ENCODE results near the gene IGFBP6.
"Not testable (repeated sequence)": the region's sequence is repeated elsewhere in the genome, so short reads cannot be mapped to it uniquely, and the experiment has no call there.

The IGFBP6 gene

DNA sequence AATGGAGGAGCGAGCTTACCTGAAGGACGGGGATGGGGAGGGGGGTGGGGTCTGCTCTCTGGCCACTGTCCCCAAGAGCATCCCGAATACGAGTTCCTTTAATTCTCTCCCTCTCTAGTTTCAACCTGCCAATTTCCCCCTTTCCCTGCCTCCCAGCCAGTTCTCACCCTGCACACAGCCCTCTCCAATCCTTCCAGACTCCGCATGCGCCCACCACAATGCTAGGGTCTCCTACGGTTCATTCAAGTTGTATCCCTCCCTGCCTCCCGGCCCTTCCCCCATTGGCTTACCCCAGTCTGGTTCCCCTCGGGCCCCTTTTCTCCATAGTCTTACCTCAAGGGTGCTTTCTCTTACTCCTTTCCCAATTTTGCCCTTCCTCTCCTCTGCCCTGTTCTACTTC, 708 bp upstream of the IGFBP6 start:
- no peak for DNase-seq (ENCODE audit: low spot score)

DNA sequence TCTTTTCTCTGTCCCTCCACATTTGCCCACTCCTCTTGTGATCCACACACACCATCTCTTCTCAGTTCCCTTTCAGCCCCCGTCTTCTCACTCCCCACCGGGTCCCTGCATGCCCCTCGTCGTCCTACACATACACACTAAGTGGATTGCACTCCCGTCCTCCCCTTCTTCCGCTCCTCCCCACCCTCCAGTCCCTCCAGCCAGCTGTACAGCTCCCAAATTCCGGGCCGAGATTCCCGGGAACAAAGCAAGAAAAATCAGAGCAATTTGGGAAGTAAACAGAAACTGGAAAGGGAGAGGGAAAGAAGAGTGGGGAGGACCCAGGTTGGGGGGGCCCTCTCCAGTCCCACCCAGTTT, 282 bp upstream of the IGFBP6 start:
- no peak for DNase-seq (ENCODE audit: low spot score)

DNA sequence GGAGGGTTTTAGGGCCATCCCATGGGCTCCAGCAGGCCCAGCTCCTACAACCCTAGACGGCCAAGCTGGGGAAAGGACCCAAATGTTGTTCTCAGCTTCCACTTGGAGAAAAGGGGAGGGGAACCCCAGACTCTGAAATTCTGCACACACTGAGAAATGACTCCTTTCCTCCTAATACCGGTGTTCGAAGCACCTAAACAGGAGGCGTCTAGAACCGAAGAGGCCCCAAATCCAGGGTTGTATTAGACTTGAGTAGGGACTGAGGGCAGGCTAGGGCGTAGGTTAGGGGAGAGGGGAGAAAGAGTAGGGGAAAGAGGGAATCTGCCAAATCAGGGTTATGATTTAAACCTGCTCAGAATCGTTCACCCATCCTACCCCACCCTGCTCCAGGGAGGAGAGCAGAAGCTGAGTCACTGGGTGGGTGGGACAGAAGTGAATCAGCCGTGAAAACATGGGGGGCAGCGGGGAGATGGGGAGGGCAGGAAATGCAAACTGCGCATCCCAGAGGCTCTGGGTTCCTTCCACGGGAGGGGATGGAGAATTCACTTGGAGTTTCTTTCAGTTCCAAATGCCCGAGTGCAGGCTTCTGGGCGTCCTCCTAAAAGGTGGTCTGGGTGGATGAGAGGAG, 1.0 kb downstream of the IGFBP6 start:
- no peak for DNase-seq (ENCODE audit: low spot score)

DNA sequence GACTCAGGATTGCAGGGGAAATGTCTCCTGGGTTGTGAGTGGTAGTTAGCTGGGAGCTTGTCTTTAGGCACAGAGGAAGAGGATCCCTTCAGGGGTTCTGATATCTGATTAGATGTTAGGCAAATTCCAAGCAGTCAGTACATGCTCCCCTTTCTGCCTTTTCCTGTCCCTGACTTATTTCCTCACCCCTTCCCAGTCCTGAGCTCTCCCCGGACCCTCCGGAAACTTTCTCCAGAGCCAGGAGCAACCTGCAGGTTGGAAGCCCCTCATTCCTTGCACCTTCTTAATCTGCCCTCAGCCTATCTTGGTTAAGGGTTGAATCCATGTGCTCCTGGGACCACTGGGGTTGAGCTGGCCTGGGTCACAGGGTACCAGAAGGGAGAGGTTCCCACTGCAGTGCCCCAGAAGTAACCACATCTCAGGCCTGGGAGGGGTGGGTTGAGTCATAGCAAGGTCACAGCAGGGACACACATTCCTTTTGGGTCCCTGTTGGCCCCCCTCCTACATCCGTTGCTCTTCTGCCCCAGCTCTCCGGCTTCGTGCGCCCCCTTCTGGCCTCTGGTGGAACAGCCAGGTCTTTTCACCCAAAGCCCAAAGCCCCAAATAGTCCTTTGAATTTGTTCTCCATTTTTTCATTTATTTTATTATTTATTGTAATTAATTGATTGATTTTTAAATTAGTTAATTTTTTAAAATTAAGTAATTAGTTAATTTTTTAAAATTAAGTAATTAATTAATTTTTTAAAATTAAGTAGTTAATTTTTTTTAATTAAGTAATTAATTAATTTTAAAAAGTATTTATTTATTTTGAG, 1.8 kb downstream of the IGFBP6 start:
- DNase-seq (ENCODE audit: low spot score) = peak; percentile 78

DNA sequence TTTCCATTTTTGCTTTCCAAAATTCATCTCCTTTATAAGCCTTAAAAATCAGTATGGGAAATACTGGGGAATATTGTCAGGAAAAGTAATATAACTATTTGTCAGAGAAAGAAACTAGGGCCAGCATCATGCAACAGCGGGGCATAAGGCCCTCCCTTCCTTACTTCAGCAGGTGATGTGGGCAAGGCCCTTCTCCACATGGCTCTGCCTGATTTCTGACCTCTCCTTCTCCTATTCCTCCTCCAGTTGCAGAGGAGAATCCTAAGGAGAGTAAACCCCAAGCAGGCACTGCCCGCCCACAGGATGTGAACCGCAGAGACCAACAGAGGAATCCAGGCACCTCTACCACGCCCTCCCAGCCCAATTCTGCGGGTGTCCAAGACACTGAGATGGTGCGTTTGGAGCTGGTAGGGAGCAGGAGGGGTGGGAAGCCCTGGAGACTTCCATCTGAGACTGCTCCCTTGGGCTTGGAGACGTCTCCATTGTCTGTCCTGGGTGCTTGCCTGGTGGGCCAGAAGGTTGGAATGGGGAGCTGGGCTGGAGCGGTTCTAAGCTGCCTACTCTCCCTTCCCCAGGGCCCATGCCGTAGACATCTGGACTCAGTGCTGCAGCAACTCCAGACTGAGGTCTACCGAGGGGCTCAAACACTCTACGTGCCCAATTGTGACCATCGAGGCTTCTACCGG, 3.1 kb downstream of the IGFBP6 start:
- DNase-seq (ENCODE audit: low spot score) = no peak

DNA sequence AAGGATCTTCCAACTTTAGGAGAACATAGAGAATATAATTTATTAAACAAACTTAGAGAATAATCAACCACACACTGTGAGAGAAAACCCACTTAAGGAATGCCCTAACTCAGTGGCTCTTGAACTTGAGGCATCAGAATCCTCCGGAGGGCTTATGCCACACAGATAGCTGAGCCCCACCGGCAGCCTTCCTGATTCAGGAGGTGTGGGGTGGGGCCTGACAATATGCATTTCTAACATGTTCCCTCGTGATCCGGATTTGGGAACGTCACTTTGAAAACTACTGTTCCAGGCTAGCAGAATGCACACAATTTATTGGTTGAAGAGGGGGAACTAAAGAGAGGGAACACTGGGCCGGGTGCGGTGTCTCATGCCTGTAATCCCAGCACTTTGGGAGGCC, 3.8 kb downstream of the IGFBP6 start:
- no peak for DNase-seq (ENCODE audit: low spot score)

DNA sequence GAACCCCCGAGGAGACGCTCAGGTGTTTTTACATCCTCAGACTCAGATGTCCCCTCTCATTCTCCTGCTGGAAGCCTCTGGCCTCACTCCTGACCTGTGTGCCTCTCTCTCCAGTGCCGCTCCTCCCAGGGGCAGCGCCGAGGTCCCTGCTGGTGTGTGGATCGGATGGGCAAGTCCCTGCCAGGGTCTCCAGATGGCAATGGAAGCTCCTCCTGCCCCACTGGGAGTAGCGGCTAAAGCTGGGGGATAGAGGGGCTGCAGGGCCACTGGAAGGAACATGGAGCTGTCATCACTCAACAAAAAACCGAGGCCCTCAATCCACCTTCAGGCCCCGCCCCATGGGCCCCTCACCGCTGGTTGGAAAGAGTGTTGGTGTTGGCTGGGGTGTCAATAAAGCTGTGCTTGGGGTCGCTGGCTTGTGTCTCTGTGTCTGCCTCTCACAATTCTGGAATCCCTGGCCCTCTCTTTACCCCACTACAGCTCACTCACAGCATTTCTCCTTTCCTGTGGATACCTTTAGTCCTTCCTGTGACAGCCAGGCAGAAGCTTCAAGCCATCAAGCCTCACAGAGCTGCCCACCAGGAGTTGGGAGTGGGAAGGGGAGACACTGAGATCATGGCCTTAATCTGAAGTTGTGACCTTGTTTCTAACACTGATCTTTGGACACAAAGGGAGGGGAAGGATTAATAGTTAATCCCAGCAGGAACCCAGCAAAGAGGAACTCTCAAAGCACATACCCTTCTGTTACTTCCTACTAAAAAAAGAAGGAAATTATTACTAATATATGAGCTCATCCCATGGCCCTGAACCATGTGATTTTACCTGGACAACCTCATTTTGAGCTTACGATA, 4.7 kb downstream of the IGFBP6 start:
- DNase-seq (ENCODE audit: low spot score) = no peak

DNA sequence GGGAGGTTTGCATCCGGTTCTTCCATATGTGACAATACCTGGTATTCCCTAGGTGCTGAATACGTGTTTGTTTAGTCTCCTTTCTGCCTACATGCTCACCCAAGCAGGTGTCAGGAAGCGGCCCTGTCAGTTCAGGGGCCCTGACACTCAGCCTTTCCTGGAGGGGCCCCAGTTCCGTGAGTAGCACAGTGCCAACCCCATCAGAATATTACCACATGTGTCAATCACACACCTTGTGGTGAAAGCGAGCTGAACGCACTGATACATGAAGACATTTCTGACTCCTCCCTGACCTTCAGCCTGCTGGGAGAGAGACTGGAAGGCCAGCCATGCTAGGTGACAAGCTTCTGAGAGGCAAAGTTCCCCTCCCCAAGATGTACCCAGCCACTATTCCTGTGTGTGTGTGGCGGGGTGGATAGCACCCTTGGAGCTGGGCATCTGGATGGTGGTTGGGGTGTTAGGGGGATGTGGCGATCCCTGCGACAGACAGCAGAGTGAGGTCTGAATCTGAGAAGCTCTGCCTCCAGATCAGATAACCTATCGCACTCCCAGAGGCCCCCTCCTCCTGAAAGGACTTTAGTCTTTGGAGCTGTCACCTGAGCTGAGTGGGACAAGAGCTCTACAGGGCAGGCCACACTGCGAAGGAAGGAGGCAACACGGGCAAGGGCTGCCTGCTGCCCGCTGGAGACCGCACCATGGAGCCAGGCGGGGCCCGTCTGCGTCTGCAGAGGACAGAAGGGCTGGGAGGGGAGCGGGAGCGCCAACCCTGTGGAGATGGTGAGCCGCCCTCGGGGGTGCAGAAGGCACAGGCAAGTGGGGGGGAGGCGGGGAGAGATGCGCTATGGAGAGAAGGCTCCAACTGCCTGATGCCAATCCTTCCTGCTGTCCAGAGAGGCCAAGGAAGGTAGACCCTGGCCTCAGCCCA, 5.7 kb downstream of the IGFBP6 start, which contains the start of gene SOAT2:
Gene SOAT2, plus strand, starts transcription at position 604 of the 925 bp plus-strand sequence. Its CDS starts 92 bp downstream, at position 696.
- DNase-seq (ENCODE audit: low spot score) = no peak

DNA sequence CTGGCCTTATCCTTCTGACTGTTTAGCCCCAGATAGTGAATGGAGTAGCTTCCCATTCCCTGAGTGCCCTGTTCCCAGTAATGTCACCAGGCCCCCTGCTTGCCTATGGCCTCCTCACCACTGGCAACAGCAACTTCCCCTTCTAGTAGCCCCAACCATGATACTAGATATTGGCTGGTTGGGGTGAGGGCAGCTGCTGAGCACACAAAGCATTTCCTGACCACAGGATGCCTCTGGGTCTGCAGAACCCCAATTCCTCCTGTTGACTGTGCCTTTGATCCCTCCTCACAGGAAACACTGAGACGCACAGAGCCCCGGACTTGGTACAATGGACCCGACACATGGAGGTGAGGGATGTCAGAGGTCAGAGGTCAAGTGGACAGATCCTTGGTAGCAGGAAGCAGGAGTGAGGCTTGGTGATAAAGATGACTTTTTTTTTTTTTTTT, 6.4 kb downstream of the IGFBP6 start:
- no peak for DNase-seq (ENCODE audit: low spot score)

DNA sequence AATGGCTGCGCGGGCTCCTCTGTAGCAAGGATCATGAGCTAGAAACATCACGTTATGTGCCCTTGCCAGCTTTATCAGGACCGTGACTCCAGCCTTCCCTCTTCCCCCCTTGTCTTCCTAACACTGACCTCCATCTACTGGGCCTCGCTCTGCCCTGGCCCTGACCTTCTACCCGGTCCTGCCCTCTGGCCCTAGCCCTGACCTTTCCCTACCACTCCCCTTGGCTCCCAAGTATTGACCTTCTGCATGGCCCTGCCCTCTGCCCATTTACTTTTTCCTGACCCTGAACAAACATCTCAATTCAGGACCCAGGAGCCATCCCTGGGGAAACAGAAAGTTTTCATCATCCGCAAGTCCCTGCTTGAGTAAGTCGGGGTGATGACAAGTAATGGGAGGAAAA, 7.8 kb downstream of the IGFBP6 start:
- no peak for DNase-seq (ENCODE audit: low spot score)

DNA sequence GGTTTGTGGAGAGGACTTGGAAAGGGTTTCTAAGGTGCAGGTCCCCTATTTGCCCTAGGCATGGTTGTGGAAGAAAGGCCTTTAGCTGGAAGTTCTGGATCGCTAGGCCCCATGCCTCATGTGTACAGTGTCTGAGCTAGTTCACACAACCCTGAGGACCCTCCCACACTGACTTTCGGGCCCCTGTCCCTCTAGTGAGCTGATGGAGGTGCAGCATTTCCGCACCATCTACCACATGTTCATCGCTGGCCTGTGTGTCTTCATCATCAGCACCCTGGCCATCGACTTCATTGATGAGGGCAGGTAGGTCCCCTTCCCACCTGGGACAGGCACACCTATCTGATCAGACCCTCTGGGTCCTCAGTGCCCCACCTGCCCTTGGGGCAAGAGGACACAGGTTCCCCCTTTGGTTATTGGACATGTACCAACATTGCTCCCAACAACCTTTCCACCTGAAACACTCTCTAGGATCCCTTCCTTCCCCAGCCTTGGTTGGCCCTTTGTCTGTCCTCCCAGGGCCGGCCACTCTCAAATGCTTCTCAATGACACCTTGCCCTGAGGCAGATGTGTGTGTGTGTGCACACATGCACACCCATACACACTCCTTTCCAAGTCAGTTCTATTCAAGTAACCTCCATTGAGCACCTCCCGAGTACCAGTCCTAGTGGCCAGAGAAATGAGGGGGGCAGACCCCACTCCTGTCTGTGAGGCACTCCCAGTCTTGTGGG, 8.4 kb downstream of the IGFBP6 start:
- no peak for DNase-seq (ENCODE audit: low spot score)

DNA sequence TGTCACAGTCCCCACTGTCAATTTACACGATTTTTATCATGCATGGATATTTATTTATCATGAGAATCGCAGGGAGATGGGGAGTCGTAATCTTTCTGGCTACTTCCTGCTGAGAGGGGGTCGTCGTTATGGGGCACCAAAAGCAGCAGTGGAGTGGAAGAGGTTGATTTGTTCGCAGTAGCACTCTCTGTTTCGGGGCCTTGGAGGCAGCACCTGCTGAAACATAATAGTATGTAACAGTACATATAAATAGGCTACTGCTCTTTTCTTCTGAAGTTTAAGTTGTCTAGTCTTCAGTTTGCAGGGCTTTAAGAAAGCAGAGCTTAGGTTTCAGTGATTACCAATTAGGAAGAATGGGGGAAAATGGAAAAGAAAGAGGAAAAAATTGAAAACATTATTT, 9.7 kb downstream of the IGFBP6 start:
- no peak for DNase-seq (ENCODE audit: low spot score)

DNA sequence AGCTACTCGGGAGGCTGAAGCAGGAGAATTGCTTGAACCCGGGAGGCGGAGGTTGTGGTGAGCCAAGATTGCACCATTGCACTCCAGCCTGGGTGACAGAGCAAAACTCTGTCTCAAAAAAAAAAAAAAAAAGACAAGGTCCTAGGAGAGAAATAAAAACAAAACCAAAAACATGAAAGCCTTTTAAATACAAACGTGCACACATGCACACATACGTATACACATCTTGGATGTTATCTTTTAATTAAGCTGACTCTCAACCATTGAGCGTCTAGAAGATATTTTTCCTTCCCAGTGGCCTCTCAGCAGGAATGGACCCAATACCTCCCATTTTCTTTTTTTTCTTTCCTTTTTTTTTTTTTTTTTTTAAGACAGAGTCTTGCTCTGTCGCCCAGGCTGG, 15.0 kb downstream of the IGFBP6 start:
- not testable (repeated sequence) for DNase-seq (ENCODE audit: low spot score)

DNA sequence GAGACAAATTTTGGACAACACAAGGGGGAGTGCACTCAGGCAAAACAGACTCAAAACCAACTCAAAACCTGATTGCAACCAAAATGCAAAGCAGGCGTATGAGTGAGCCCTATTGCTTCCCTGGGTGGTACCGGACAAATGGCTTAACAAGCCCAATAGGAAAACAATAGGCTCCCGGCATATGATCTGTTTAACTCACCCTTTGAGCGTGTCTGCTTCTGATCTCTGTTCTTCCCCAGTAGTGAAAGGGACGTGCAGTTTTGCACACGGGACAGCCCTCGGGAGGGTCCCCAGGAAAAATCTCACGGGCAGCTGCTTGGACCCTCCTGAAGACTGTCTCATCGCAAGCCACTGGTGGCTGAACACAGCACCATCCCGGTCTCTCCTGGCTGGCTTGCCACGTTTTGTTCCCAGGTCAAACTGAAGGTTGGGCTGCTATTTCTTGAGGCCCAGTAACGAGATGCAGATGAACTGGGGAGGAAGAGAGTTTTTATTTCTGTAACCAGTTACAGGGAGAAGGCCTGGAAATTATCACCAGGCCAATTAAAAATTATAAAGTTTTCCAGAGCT, 15.8 kb downstream of the IGFBP6 start:
- no peak for DNase-seq (ENCODE audit: low spot score)

DNA sequence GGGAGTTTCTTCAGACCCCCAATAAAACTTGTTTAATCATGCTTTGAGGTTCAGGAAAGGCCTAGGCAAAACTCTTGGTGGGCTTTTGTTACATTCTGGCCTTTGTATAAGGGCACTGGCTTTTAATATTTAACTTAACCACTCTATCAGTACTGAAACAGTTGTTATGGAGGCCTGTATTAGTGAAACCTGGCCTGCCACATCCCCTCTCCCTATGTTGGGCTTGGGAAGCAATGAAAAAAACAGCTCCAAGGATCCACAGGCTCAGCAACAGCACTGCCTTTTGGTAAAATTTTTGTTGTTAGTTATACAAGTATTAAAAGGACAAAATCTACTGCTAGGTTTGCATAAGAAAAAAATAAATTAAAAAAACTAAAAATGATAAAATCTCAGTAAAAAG, 16.5 kb downstream of the IGFBP6 start:
- DNase-seq (ENCODE audit: low spot score) = no peak

DNA sequence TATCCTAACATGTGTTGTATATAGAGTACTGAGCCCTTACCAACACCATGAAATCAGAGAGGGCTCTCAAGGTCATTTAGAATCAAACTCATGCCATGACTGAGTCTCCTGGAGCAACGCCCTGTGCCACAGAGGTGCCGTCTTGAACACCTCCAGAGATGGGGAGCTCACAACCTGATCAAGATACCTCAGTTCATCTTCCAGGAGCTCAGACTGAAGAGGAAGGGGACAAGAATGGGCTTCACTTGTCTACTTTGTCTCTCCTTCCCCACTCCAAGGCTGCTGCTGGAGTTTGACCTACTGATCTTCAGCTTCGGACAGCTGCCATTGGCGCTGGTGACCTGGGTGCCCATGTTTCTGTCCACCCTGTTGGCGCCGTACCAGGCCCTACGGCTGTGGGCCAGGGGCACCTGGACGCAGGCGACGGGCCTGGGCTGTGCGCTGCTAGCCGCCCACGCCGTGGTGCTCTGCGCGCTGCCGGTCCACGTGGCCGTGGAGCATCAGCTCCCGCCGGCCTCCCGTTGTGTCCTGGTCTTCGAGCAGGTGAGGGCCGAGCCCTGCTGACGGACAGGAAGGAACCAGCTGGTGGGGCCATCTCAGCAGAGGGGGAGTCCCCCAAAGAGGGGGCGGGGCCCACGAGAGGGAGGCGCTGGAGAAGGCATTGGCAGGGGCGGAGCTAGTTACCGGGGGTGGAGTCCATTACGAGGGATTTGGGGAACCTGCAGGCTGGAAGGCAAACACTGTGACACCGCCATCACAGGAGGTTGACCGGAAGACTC, 17.8 kb downstream of the IGFBP6 start:
- no peak for DNase-seq (ENCODE audit: low spot score)

DNA sequence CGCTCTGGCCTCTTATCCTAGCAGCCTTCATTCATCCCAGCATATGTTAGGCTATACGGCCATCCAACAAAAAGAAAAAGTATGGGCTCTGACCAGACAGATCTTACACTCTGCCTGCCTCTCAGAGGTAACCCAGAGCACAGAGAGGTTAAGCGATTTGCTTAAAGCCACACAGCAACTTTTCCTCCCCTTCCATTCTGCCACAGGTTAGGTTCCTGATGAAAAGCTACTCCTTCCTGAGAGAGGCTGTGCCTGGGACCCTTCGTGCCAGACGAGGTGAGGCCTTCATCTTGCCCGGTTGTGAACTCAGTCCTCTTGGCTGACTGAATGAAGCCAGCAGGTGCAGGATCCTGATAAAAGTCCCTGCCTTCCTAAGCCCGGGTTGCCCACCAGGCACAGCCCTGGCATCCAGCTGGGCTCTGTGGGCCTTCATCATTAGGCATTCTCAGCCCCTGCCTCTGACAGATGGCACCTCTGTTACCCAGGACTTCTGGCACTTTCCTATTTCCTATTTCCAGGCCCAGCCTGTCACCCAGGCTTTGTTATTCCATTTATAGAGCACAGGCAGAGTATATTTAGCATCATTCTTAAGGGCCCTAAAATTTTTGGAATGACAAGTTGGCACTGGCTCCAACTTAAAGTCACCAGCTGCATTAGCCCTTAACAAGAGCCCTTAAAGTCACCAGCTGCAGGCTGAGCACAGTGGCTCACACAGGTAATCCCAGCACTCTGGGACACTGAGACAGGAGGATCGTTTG, 18.6 kb downstream of the IGFBP6 start:
- no peak for DNase-seq (ENCODE audit: low spot score)

DNA sequence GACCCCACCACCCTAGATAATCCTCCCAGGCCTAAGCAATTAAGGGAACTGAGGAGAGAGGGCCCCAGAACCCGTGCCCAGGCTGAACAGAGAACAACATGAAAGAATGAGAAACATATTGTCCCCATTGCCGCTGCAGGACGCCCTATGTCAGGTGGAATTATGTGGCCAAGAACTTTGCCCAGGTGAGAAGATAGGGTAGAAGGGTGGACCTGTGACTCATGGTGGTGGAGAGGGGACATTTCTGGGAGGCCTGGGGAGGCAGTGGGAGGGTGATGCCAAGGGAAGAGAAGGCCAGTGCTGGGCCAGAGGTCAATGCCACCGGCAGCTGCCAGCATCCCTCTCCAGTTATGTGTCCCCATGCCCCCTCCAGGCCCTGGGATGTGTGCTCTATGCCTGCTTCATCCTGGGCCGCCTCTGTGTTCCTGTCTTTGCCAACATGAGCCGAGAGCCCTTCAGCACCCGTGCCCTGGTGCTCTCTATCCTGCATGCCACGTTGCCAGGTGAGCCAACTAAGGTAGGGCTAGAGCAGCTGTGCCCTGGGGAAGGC, 21.4 kb downstream of the IGFBP6 start:
- DNase-seq (ENCODE audit: low spot score) = no peak
